A673 (cell line): ENCODE data around the gene NTMT2. TPM values are rescaled to one million over a fixed set of nuclear protein-coding genes. Genes with fewer than 3 reads are reported as not detected.

Experiments
- BruUV-seq: library from RNA; stranded (reverse); fragments of 400-500 nt; replicated peaks from 2 replicates; lab custom pipeline; 2021; lab: Mats Ljungman, UMichigan
- CTCF ChIA-PET: fragments of 300-600 bp; sonication (Branson Sonifier 250); formaldehyde crosslinking; loops from one replicate; lab custom pipeline; 2022; ENCODE audit warnings: antibody characterized with exemption; lab: Charles Lee
- POLR2A ChIA-PET: fragments of 300-600 bp; sonication (Branson Sonifier 250); formaldehyde crosslinking; loops from one replicate; lab custom pipeline; 2022; ENCODE audit warnings: antibody characterized with exemption; ENCODE audit not compliant: low non-redundant PET; lab: Charles Lee
- DNase-seq: peaks from one replicate; pipeline ENCODE4 v3.0.0-alpha.2; 2015; ENCODE audit warnings: low spot score
- H3K27ac ChIP-seq: fragments of 200-600 bp; sonication (generic); 2 replicates; pipeline ENCODE4 v1.5.1; 2016; ENCODE audit warnings: mixed run types, low read depth, mild to moderate bottlenecking, mixed read lengths, antibody characterized with exemption, low read length; ENCODE audit not compliant: poor library complexity, severe bottlenecking
- H3K27me3 ChIP-seq: fragments of 200-600 bp; sonication (generic); replicated peaks from 2 replicates; pipeline ENCODE4 v1.6.1; 2017; ENCODE audit warnings: mixed run types, low read depth, mild to moderate bottlenecking, mixed read lengths, antibody characterized with exemption, low read length; ENCODE audit not compliant: insufficient read depth, poor library complexity
- H3K36me3 ChIP-seq: fragments of 200-600 bp; sonication (generic); 2 replicates; pipeline ENCODE4 v1.6.1; 2016; ENCODE audit warnings: mixed run types, mild to moderate bottlenecking, mixed read lengths, antibody characterized with exemption, low read length; ENCODE audit not compliant: insufficient read depth, poor library complexity, severe bottlenecking
- H3K4me1 ChIP-seq: fragments of 200-600 bp; sonication (generic); 2 replicates; pipeline ENCODE4 v1.6.1; 2017; ENCODE audit warnings: mixed run types, mild to moderate bottlenecking, mixed read lengths, antibody characterized with exemption, low read length; ENCODE audit not compliant: insufficient read depth, poor library complexity, severe bottlenecking
- H3K4me3 ChIP-seq: fragments of 200-600 bp; sonication (generic); 2 replicates; pipeline ENCODE4 v1.5.1; 2016; ENCODE audit warnings: low read depth, mixed run types, mild to moderate bottlenecking, mixed read lengths, low read length; ENCODE audit not compliant: poor library complexity, severe bottlenecking
- H3K9me3 ChIP-seq: fragments of 200-600 bp; sonication (generic); 2 replicates; pipeline ENCODE4 v1.6.1; 2016; ENCODE audit warnings: mixed run types, low read depth, mild to moderate bottlenecking, mixed read lengths, antibody characterized with exemption, low read length; ENCODE audit not compliant: poor library complexity, severe bottlenecking
- EZH2 ChIP-seq: fragments of 200-600 bp; sonication (generic); IDR thresholded peaks from 2 replicates; pipeline ENCODE4 v1.6.1; 2017; ENCODE audit warnings: borderline replicate concordance, low read depth, mild to moderate bottlenecking, mixed read lengths, antibody characterized with exemption, low read length; ENCODE audit not compliant: poor library complexity, severe bottlenecking
- intact Hi-C: fragments of 100-400 bp; cut with micrococcal nuclease; formaldehyde crosslinking; loops from one replicate; pipeline ENCODE4 v1.10.0; 2022; ENCODE audit not compliant: unreplicated experiment
- total RNA-seq: library from RNA; stranded (reverse); gene quantifications from 2 replicates; pipeline ENCODE4 v1.2.3, GENCODE V29; 2021
- TF ChIP-seq, protein P1 (sequence below): fragments of 300-800, 200-600 bp; sonication (generic); conservative IDR thresholded peaks from 2 replicates; pipeline ENCODE4 v1.5.1; 2017; ENCODE audit warnings: low read depth, mild to moderate bottlenecking, antibody characterized with exemption, low read length, moderate library complexity, mixed read lengths

Gene NTMT2
- total RNA-seq, 1 experiment from 2014 or later = not detected

DNA sequence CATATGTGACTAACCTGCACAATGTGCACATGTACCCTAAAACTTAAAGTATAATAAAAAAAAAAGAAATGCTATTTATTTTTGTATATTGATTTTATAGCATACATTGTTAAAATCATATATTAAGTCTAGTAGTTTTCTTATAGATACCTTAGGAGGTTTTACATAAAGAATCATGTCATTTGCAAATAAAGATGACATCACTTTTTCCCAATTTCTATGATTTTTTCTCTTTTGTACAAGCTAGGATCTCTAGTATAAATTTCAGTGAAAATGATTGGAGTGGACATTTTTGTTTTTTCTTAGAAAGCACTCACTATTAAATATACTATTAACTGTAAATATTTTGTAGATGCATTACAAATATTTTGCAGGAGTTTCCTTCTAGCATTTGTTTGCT is 20.5 kb upstream of the NTMT2 start:
- ChIA-PET POLR2A (no interaction called here), CTCF (no interaction called here)
- intact Hi-C loops = no loop called here

DNA sequence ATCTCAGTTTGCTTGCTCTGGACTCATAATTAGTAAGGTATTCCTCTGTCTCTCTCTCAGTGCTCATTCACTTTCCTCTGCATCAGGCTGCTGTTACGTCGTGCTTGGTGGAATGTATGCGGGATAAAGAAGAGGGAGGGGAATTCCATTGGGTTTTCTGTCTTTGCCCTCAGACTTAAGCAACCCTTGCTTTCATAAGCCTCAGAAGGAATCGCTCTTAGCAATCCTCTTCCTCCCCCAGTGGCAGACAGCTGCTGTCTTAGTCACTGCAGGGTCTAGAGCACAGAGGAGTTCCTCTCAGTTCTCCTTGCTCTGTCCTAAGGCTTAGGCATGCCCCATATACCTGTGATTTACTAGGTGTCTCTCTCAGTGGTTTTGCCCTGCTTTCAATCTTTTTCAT is 19.1 kb upstream of the NTMT2 start:
- ChIA-PET CTCF (no interaction called here), POLR2A (no interaction called here)
- no peak for DNase-seq
- no peaks in the 10 kb centered on the region for H3K36me3 ChIP-seq
- no peak overlapping the region for H3K4me3 ChIP-seq
- H3K27ac ChIP-seq = no peak overlapping the region
- no peak for TF ChIP-seq EZH2
- TF ChIP-seq, protein P1, sequence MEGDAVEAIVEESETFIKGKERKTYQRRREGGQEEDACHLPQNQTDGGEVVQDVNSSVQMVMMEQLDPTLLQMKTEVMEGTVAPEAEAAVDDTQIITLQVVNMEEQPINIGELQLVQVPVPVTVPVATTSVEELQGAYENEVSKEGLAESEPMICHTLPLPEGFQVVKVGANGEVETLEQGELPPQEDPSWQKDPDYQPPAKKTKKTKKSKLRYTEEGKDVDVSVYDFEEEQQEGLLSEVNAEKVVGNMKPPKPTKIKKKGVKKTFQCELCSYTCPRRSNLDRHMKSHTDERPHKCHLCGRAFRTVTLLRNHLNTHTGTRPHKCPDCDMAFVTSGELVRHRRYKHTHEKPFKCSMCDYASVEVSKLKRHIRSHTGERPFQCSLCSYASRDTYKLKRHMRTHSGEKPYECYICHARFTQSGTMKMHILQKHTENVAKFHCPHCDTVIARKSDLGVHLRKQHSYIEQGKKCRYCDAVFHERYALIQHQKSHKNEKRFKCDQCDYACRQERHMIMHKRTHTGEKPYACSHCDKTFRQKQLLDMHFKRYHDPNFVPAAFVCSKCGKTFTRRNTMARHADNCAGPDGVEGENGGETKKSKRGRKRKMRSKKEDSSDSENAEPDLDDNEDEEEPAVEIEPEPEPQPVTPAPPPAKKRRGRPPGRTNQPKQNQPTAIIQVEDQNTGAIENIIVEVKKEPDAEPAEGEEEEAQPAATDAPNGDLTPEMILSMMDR = no peak
- no peaks in the 10 kb centered on the region for H3K4me1 ChIP-seq
- no peaks in the 10 kb centered on the region for H3K27me3 ChIP-seq
- no TSS peak for BruUV-seq
- no peaks in the 10 kb centered on the region for H3K9me3 ChIP-seq
- intact Hi-C loops = no loop called here

More for the DNA sequence above, 20.5 kb upstream of the NTMT2 start:
- Histone ChIP-seq H3K27me3 (no peaks in the 10 kb centered on the region), H3K27ac (no peak overlapping the region), H3K9me3 (no peaks in the 10 kb centered on the region), H3K4me3 (no peak overlapping the region), H3K4me1 (no peaks in the 10 kb centered on the region), H3K36me3 (no peaks in the 10 kb centered on the region)
- no TSS peak for BruUV-seq
- TF ChIP-seq, protein P1 = no peak
- TF ChIP-seq EZH2 = no peak
- DNase-seq = no peak

DNA sequence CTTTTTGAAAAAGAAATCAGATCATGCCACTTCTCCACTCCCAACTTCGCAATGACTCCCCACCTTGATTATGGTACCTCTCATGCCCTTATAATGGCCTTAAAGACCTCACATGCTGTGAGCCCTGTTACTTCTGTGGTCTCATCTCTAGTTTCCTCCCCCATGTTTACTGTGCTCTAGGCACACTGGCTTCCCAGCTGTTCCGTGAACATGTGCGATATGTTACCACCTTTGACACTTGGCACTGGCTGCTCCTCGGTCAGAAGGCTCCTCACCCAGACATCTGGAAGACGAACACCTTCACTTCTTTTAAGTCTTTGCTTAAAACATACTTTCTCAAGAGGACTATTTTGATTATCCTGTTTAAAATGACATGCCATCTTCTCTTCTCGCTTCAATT is 14.3 kb upstream of the NTMT2 start:
- no peaks in the 10 kb centered on the region for H3K9me3 ChIP-seq
- intact Hi-C loops = no loop called here
- no peak overlapping the region for H3K27ac ChIP-seq
- ChIA-PET POLR2A (no interaction called here), CTCF (no interaction called here)
- H3K4me1 ChIP-seq = no peaks in the 10 kb centered on the region
- no peaks in the 10 kb centered on the region for H3K36me3 ChIP-seq
- TF ChIP-seq, protein P1 = no peak
- no peak for TF ChIP-seq EZH2
- DNase-seq = no peak
- no peaks in the 10 kb centered on the region for H3K27me3 ChIP-seq
- BruUV-seq = no TSS peak
- H3K4me3 ChIP-seq = no peak overlapping the region
